ENCODE measurements around the gene FTO.

FTO gene

DNA sequence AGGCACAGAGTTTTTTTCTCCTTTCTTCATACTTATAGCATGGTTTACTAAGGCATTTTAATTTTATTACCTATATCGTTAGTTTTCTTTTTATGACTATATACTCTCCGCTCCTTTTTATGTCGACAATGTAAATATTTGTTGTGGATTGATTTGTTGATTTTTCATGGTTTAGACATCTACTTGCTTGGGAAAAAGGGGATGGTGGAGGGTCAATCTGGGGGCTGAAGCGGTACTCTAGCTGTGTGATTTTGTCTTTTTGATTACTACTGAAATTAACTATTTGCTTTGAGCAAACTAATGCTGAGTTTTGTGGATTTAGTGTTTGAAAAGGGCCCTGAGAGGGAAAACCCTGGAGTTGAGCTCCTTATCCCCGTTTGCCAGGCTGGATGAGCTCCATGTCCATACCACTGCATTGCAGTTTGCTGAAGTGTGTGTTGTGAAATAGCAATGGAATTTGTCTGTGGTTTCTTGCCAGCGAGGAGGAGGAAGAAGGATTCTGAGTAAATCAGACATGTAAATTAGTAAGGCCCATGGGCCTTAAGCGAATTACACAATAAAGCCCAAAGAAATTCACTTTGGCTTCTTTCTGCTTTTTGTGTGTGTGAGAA, 72.0 kb downstream of the FTO start:
- TF ChIP-seq SIN3A (IDR thresholded peaks at IDR 0.05; ENCODE audit: borderline replicate concordance, insufficient read depth, low read length) = no peak
- no peak for TF ChIP-seq TAF1 (IDR thresholded peaks at IDR 0.05; ENCODE audit: borderline replicate concordance, insufficient read depth, low read length)
- TF ChIP-seq FOXP2 (optimal IDR thresholded peaks at IDR 0.05; ENCODE audit: borderline replicate concordance, extremely low read depth, extremely low read length, insufficient read depth) = no peak
- TF ChIP-seq, protein P1, sequence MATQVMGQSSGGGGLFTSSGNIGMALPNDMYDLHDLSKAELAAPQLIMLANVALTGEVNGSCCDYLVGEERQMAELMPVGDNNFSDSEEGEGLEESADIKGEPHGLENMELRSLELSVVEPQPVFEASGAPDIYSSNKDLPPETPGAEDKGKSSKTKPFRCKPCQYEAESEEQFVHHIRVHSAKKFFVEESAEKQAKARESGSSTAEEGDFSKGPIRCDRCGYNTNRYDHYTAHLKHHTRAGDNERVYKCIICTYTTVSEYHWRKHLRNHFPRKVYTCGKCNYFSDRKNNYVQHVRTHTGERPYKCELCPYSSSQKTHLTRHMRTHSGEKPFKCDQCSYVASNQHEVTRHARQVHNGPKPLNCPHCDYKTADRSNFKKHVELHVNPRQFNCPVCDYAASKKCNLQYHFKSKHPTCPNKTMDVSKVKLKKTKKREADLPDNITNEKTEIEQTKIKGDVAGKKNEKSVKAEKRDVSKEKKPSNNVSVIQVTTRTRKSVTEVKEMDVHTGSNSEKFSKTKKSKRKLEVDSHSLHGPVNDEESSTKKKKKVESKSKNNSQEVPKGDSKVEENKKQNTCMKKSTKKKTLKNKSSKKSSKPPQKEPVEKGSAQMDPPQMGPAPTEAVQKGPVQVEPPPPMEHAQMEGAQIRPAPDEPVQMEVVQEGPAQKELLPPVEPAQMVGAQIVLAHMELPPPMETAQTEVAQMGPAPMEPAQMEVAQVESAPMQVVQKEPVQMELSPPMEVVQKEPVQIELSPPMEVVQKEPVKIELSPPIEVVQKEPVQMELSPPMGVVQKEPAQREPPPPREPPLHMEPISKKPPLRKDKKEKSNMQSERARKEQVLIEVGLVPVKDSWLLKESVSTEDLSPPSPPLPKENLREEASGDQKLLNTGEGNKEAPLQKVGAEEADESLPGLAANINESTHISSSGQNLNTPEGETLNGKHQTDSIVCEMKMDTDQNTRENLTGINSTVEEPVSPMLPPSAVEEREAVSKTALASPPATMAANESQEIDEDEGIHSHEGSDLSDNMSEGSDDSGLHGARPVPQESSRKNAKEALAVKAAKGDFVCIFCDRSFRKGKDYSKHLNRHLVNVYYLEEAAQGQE (IDR thresholded peaks at IDR 0.05; ENCODE audit: insufficient read depth in 1 of 2, low read depth in 2 of 2, low read length in 2 of 2) = no peak
- TF ChIP-seq POLR2AphosphoS5 (IDR thresholded peaks at IDR 0.05; ENCODE audit: low read depth, low read length) = no peak

DNA sequence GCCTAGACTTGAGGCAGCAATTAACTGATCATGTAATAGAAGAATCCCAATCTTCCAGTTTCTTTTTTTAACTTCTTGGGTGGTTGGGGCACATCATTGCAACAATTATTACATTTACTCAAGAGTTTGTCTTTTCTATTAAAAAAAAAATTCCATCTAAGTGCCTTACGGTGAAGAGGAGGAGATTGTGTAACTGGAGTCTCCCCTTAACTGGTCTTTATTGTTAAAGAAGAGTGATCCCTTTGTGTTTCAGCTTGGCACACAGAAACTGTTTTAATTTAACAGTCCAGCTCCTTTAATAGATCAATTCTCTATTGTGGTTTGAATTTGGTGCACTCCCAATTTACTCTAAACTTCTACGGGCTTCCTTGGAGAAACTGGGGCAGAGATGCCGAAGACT, 75.2 kb downstream of the FTO start:
- TF ChIP-seq POLR2AphosphoS5 (IDR thresholded peaks at IDR 0.05; ENCODE audit: low read depth, low read length) (no peak), TAF1 (IDR thresholded peaks at IDR 0.05; ENCODE audit: borderline replicate concordance, insufficient read depth, low read length) (no peak), SIN3A (IDR thresholded peaks at IDR 0.05; ENCODE audit: borderline replicate concordance, insufficient read depth, low read length) (no peak), FOXP2 (optimal IDR thresholded peaks at IDR 0.05; ENCODE audit: borderline replicate concordance, extremely low read depth, extremely low read length, insufficient read depth) (no peak)
- TF ChIP-seq, protein P1 (IDR thresholded peaks at IDR 0.05; ENCODE audit: insufficient read depth in 1 of 2, low read depth in 2 of 2, low read length in 2 of 2) = no peak

DNA sequence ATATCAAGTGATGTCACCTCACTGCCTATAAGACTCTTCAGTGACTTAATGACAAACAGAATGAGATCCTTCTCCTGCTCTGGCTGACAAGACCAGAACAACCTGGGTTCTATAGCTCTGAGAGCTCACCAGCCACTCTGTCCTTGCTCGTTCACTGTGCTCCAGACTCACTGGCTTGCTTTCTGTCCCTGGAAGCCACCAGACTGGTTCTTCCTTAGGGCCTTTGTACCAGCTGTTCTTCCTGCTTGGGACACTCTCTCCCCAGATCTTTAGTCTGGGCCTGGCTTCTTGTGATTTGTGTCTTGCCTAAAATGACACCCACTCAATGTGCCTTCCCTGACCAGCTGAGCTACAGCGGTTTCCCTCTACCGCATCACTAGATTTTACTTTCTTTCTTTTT, 76.1 kb downstream of the FTO start:
- TF ChIP-seq, protein P1 (IDR thresholded peaks at IDR 0.05; ENCODE audit: insufficient read depth in 1 of 2, low read depth in 2 of 2, low read length in 2 of 2) = no peak
- TF ChIP-seq POLR2AphosphoS5 (IDR thresholded peaks at IDR 0.05; ENCODE audit: low read depth, low read length) (no peak), TAF1 (IDR thresholded peaks at IDR 0.05; ENCODE audit: borderline replicate concordance, insufficient read depth, low read length) (no peak), SIN3A (IDR thresholded peaks at IDR 0.05; ENCODE audit: borderline replicate concordance, insufficient read depth, low read length) (no peak)

DNA sequence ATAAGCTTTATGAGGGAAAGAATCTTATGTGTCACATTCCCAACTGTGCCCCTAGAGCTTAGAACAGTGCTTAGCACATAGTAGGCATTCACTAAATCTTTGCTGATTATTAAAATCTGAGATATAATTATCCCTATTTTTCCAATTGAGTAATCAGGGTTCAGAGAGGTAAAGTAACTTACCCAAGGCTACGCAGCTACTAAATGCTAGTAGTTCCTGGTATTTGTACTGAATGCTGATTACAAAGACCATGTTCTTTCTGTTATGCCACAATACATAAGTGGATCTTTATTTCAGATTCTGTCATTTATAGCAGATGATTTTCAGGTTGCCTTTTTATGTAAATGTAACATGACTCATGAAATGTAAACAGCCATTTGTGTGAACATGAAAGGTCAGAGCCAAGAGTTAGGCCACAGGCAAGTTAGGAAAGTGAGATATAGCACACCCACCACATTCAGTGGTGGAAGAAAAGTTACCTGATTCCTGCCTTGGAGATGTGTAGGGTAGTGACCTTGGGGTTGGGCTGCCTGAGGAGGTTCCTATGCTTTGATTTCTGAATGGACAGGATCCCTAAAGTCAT, 77.2 kb downstream of the FTO start:
- TF ChIP-seq TAF1 (IDR thresholded peaks at IDR 0.05; ENCODE audit: borderline replicate concordance, insufficient read depth, low read length) (no peak), FOXP2 (optimal IDR thresholded peaks at IDR 0.05; ENCODE audit: borderline replicate concordance, extremely low read depth, extremely low read length, insufficient read depth) (no peak)

DNA sequence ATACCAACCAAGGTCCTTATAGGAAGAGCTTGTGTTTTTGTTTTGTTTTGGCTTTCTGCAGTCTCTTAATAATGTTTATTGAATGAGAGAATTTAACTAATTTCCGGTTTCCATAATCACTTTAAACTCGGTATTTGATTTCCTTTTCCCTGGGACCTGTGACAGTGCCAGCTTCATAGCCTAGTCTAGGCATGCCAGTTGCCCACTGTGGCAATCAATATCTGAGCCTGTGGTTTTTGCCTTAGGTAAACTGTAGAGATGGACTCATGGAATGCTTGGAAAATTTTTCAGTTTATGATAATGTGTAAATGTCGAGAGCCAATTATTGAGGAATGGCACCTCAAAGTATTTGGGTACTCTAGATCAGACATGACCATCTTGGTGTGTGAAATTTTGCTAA, 78.2 kb downstream of the FTO start:
- TF ChIP-seq FOXP2 (optimal IDR thresholded peaks at IDR 0.05; ENCODE audit: borderline replicate concordance, extremely low read depth, extremely low read length, insufficient read depth) (no peak), POLR2AphosphoS5 (IDR thresholded peaks at IDR 0.05; ENCODE audit: low read depth, low read length) (no peak), SIN3A (IDR thresholded peaks at IDR 0.05; ENCODE audit: borderline replicate concordance, insufficient read depth, low read length) (no peak), TAF1 (IDR thresholded peaks at IDR 0.05; ENCODE audit: borderline replicate concordance, insufficient read depth, low read length) (no peak)
- TF ChIP-seq, protein P1 (IDR thresholded peaks at IDR 0.05; ENCODE audit: insufficient read depth in 1 of 2, low read depth in 2 of 2, low read length in 2 of 2) = no peak

Measured in PFSK-1 (cell line).